Fibroblast of skin of left quadriceps (primary cell): ENCODE data around the gene RUBCNL.

Experiments
- DNase-seq, 2 experiments: peaks; one replicate each; pipeline ENCODE4 v3.0.0-alpha.2; 2013; ENCODE audit warnings: low read depth in 2 of 2

Gene RUBCNL

GRCh38 chr13:46310066-46310465 lies 77.0 kb downstream of the RUBCNL start:
- DNase-seq = no peak

GRCh38 chr13:46307554-46307953 lies 79.5 kb downstream of the RUBCNL start:
- DNase-seq = no peak

- no peak for DNase-seq
Observed at GRCh38 chr13:46304546-46304945, 82.5 kb downstream of the RUBCNL start.

GRCh38 chr13:46303742-46304385 lies 83.2 kb downstream of the RUBCNL start:
- DNase-seq = no peak

GRCh38 chr13:46297361-46297811 lies 89.7 kb downstream of the RUBCNL start:
- DNase-seq = peak; percentile 29 to 32

GRCh38 chr13:46296921-46297320 lies 90.1 kb downstream of the RUBCNL start:
- peak; percentile 95 to 96 for DNase-seq

GRCh38 chr13:46296115-46296822 lies 90.8 kb downstream of the RUBCNL start:
- peak; percentile 97 for DNase-seq

GRCh38 chr13:46295491-46296114 lies 91.4 kb downstream of the RUBCNL start:
- DNase-seq = peak in 1 of 2 experiments; percentile 36

- no peak for DNase-seq
Observed at GRCh38 chr13:46293436-46293835, 93.6 kb downstream of the RUBCNL start.
